ENCODE measurements around the gene IGSF6. TPM values are rescaled to one million over a fixed set of nuclear protein-coding genes. Genes with fewer than 3 reads are reported as not detected.
A peak's percentile ranks its signal among the peaks of the same experiment; 100 is the strongest.

IGSF6 gene
- total and polyA plus RNA-seq, 2 donors from 2014 or later = 1.1 to 8.1 TPM

DNA sequence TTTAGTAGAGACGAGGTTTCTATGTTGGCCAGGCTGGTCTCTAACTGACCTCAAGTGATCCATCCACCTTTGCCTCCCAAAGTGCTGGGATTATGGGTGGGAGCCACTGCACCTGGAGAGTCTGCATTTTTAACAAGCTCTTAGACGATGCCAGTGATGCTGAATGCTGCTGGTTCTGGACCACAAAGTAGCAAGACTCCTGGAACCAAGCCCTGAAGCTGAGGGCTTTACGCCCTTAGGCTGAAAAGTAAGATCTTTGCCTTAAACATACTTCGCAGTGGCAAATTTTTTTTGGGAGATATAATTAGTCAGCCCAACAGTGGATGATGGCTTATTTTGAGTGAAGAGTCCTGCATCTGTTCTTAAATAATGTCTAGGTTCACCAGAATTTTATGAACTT lies 39.0 kb downstream of the IGSF6 start:
- TF ChIP-seq, protein P1, sequence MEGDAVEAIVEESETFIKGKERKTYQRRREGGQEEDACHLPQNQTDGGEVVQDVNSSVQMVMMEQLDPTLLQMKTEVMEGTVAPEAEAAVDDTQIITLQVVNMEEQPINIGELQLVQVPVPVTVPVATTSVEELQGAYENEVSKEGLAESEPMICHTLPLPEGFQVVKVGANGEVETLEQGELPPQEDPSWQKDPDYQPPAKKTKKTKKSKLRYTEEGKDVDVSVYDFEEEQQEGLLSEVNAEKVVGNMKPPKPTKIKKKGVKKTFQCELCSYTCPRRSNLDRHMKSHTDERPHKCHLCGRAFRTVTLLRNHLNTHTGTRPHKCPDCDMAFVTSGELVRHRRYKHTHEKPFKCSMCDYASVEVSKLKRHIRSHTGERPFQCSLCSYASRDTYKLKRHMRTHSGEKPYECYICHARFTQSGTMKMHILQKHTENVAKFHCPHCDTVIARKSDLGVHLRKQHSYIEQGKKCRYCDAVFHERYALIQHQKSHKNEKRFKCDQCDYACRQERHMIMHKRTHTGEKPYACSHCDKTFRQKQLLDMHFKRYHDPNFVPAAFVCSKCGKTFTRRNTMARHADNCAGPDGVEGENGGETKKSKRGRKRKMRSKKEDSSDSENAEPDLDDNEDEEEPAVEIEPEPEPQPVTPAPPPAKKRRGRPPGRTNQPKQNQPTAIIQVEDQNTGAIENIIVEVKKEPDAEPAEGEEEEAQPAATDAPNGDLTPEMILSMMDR (IDR thresholded peaks at IDR 0.05; ENCODE audit: borderline replicate concordance, extremely low read depth, insufficient read depth) = no peak
- no peak for DNase-seq
- Histone ChIP-seq H3K4me3 (ENCODE audit: low read length in 3 of 3) (no peak overlapping the region), H3K27me3 (ENCODE audit: control insufficient read depth, insufficient read depth, low read length) (no peaks in the 10 kb centered on the region), H3K27ac (ENCODE audit: low read depth in 2 of 2, low read length in 2 of 2) (no peak overlapping the region), H3K9me3 (ENCODE audit: control insufficient read depth in 2 of 3, insufficient read depth in 1 of 3, low read length in 3 of 3) (no peaks in the 10 kb centered on the region), H3K4me1 (ENCODE audit: control insufficient read depth in 2 of 3, insufficient read depth in 2 of 3, low read depth in 1 of 3, low read length in 3 of 3) (peaks cover 5 to 46% (median 32%) of the 10 kb centered on the region in 3 donors), H3K9ac (ENCODE audit: low read length in 3 of 3) (no peak overlapping the region), H3K36me3 (ENCODE audit: control insufficient read depth in 2 of 3, insufficient read depth in 3 of 3, low read length in 3 of 3) (no peaks in the 10 kb centered on the region)
- intact Hi-C loops (cut with DNase I) = no loop called here
- FAIRE-seq = no peak

DNA sequence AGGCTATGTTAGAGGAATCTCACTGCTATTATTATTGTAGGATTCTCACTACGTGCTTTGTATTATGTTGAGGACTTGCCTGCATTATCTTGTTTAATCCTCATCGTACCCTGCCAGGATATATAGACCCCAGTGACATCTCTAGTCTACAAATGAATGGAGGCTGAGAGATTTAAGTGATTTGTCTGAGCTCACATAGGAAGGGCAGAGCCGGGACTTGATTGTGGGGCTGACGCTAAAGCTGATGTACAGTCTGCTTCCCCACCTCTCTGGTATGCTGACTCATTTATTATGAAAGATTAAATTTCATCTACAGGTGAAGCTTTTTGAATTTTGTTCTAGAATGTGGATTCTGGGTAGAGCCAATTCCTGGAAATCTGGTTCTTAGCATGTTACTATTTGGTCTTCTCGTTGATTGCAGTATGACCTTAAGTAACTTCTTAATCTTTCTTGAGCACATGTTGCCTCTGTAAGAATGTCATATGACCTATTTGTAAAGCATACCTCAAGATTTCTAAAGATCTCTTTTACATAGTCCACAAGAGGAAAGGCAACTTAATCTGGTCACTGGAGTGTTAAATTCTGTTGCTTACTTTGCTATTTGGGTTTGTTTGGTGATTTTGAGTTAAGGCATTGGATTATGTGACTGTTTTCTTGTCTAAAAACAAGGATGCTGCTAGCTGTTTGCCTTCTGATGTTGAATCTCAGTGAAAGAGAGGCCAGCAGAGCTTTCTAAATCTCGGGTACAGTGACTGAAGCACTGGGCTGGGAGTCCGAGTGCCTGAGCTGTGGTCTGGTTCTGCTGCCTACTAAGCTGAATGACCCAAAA lies 40.6 kb downstream of the IGSF6 start:
- Histone ChIP-seq H3K4me3 (ENCODE audit: low read length in 3 of 3) (peak overlapping the region in 2 of 3 donors; percentile 30 to 55), H3K9me3 (ENCODE audit: control insufficient read depth in 2 of 3, insufficient read depth in 1 of 3, low read length in 3 of 3) (no peaks in the 10 kb centered on the region), H3K9ac (ENCODE audit: low read length in 3 of 3) (peak overlapping the region in 1 of 3 donors; percentile 52), H3K4me1 (ENCODE audit: control insufficient read depth in 2 of 3, insufficient read depth in 2 of 3, low read depth in 1 of 3, low read length in 3 of 3) (peaks cover 5 to 57% (median 39%) of the 10 kb centered on the region in 3 donors), H3K27ac (ENCODE audit: low read depth in 2 of 2, low read length in 2 of 2) (peak overlapping the region; percentile 69 to 73), H3K36me3 (ENCODE audit: control insufficient read depth in 2 of 3, insufficient read depth in 3 of 3, low read length in 3 of 3) (no peaks in the 10 kb centered on the region), H3K27me3 (ENCODE audit: control insufficient read depth, insufficient read depth, low read length) (no peaks in the 10 kb centered on the region)
- TF ChIP-seq, protein P1 (IDR thresholded peaks at IDR 0.05; ENCODE audit: borderline replicate concordance, extremely low read depth, insufficient read depth) = no peak
- intact Hi-C loops (cut with DNase I) = no loop called here
- peak in 1 of 5 donors; percentile 16 for DNase-seq
- no peak for FAIRE-seq

DNA sequence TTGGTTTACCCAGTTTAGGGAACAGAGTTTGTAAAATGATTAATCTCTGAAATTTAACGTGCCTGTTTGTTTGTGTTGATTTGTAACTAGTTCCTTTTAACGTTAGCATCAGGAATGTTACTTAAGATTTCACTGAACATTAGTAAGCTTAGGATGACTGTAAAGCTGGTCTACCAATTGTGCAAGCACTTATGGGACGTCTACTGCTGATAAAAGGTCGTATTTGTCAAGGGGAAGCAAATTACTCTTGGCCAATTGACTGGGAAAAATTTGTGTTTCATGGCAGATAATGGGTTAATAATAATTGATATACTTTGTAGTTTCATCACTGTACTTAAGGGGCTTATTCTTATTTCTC lies 41.2 kb downstream of the IGSF6 start:
- TF ChIP-seq, protein P1 (IDR thresholded peaks at IDR 0.05; ENCODE audit: borderline replicate concordance, extremely low read depth, insufficient read depth) = no peak
- H3K27ac ChIP-seq (ENCODE audit: low read depth in 2 of 2, low read length in 2 of 2) = peak overlapping the region; percentile 69 to 73
- no peaks in the 10 kb centered on the region for H3K36me3 ChIP-seq (ENCODE audit: control insufficient read depth in 2 of 3, insufficient read depth in 3 of 3, low read length in 3 of 3)
- H3K27me3 ChIP-seq (ENCODE audit: control insufficient read depth, insufficient read depth, low read length) = no peaks in the 10 kb centered on the region
- H3K9me3 ChIP-seq (ENCODE audit: control insufficient read depth in 2 of 3, insufficient read depth in 1 of 3, low read length in 3 of 3) = no peaks in the 10 kb centered on the region
- H3K4me1 ChIP-seq (ENCODE audit: control insufficient read depth in 2 of 3, insufficient read depth in 2 of 3, low read depth in 1 of 3, low read length in 3 of 3) = peaks cover 5 to 62% (median 39%) of the 10 kb centered on the region in 3 donors
- H3K4me3 ChIP-seq (ENCODE audit: low read length in 3 of 3) = peak overlapping the region in 2 of 3 donors; percentile 30 to 55
- intact Hi-C loops (cut with DNase I) = no loop called here
- peak overlapping the region in 1 of 3 donors; percentile 48 for H3K9ac ChIP-seq (ENCODE audit: low read length in 3 of 3)
- FAIRE-seq (no peak), DNase-seq (no peak)
